Breast epithelium (tissue), 4 donors: ENCODE results near the gene CCIN. TPM values are rescaled to one million over a fixed set of nuclear protein-coding genes. Genes with fewer than 3 reads are reported as not detected.

ENCODE experiments used
- DNase-seq, 2 donors: peaks; one replicate each; pipeline ENCODE4 v3.0.0-alpha.2; 2019; ENCODE audit warnings: low spot score in 2 of 2
- H3K27ac ChIP-seq, 2 donors: fragments of 200-600 bp; sonication (generic) in 1 of 2; one replicate each; pipeline ENCODE4 v1.5.1; 2016 to 2019; ENCODE audit warnings: mild to moderate bottlenecking in 1 of 2
- H3K27me3 ChIP-seq, 2 donors: fragments of 200-600 bp; sonication (generic) in 1 of 2; one replicate each; pipeline versions ENCODE4 v1.5.1 to v1.6.0; 2017 to 2019; ENCODE audit warnings: control low read depth in 1 of 2, mild to moderate bottlenecking in 1 of 2
- H3K36me3 ChIP-seq: fragments of 200-600 bp; one replicate; pipeline ENCODE4 v1.5.1; 2019
- H3K4me1 ChIP-seq, 2 donors: fragments of 200-600 bp; sonication (generic); one replicate each; pipeline ENCODE4 v1.5.1; 2016 to 2019; ENCODE audit warnings: control low read depth in 1 of 2
- H3K4me3 ChIP-seq, 3 donors: fragments of 200-600 bp; sonication (generic); 1 replicate in 2 of 3; 2 replicates in 1 of 3; pipeline ENCODE4 v1.5.1; 2016 to 2019; ENCODE audit warnings: mild to moderate bottlenecking in 3 of 3, moderate library complexity in 2 of 3
- H3K9me3 ChIP-seq, 2 donors: fragments of 200-600 bp; sonication (generic) in 1 of 2; one replicate each; pipeline ENCODE4 v1.5.1; 2016 to 2019; ENCODE audit warnings: control low read depth in 1 of 2
- CTCF ChIP-seq, 3 donors: fragments of 450-650 bp; IDR thresholded peaks; one replicate each; pipeline ENCODE4 v1.5.1; 2016 to 2017; ENCODE audit warnings: antibody characterized with exemption in 3 of 3, mild to moderate bottlenecking in 3 of 3, moderate library complexity in 3 of 3
- POLR2A ChIP-seq: fragments of 450-650 bp; IDR thresholded peaks from one replicate; pipeline ENCODE4 v1.6.1; 2016; ENCODE audit warnings: antibody characterized with exemption, mild to moderate bottlenecking, moderate library complexity
- POLR2AphosphoS5 ChIP-seq, 3 donors: sonication (generic); formaldehyde crosslinking; IDR thresholded peaks; one replicate each; pipeline ENCODE4 v1.6.1; 2017; ENCODE audit warnings: antibody characterized with exemption in 3 of 3
- intact Hi-C: fragments of 100-400 bp; cut with DNase I; formaldehyde crosslinking; loops from one replicate; pipeline ENCODE4 v1.15.1; 2023; ENCODE audit warnings: low total_unique reads
- total RNA-seq, 3 donors: library from RNA; depleted of rRNA; stranded (reverse); fragments of >200 nt; gene quantifications; one replicate each; pipeline ENCODE4 v1.1.0, GENCODE V29; 2016

CCIN gene
- under 1 TPM in 1 of 3 donors, not detected in 2; 0.80 TPM for total RNA-seq

- intact Hi-C loops = loop anchor here (10.0 kb wide), 1 partner anchor 64 kb away; no protein-coding TSS in a partner anchor
- no peaks in the 10 kb centered on the region for H3K36me3 ChIP-seq
- no peaks in the 10 kb centered on the region for H3K27me3 ChIP-seq
- H3K9me3 ChIP-seq = no peaks in the 10 kb centered on the region
- no peak for DNase-seq
- no peak within 1 kb of the TSS for H3K27ac ChIP-seq
- no peaks in the 10 kb centered on the region for H3K4me1 ChIP-seq
- no peak within 1 kb of the TSS for H3K4me3 ChIP-seq
- TF ChIP-seq POLR2A (no peak), CTCF (IDR thresholded peaks at IDR 0.05) (no peak), POLR2AphosphoS5 (IDR thresholded peaks at IDR 0.05) (no peak)
Measured at GRCh38 chr9:36169166-36169565, at the start of gene CCIN. TSS of gene CCIN (plus strand) at chr9:36169388. CDS start at chr9:36169503, 115 bp downstream.

GRCh38 chr9:36119476-36119875 is 49.7 kb upstream of the CCIN start:
- intact Hi-C loops = no loop called here

GRCh38 chr9:36120705-36121104 is 48.5 kb upstream of the CCIN start:
- no peak for TF ChIP-seq POLR2A
- no peak for TF ChIP-seq POLR2AphosphoS5 (IDR thresholded peaks at IDR 0.05)
- TF ChIP-seq CTCF (IDR thresholded peaks at IDR 0.05) = no peak
- Histone ChIP-seq H3K4me1 (no peaks in the 10 kb centered on the region), H3K27me3 (no peaks in the 10 kb centered on the region), H3K4me3 (no peak overlapping the region), H3K27ac (no peak overlapping the region), H3K9me3 (no peaks in the 10 kb centered on the region), H3K36me3 (no peaks in the 10 kb centered on the region)
- DNase-seq = no peak
- intact Hi-C loops = no loop called here

More at GRCh38 chr9:36119476-36119875, 49.7 kb upstream of the CCIN start:
- no peak for TF ChIP-seq CTCF (IDR thresholded peaks at IDR 0.05)
- TF ChIP-seq POLR2AphosphoS5 (IDR thresholded peaks at IDR 0.05) = no peak
- TF ChIP-seq POLR2A = no peak
- Histone ChIP-seq H3K36me3 (no peaks in the 10 kb centered on the region), H3K9me3 (no peaks in the 10 kb centered on the region), H3K4me3 (no peak overlapping the region), H3K27ac (no peak overlapping the region), H3K4me1 (no peaks in the 10 kb centered on the region), H3K27me3 (no peaks in the 10 kb centered on the region)
- no peak for DNase-seq

- Histone ChIP-seq H3K4me3 (no peak overlapping the region), H3K36me3 (no peaks in the 10 kb centered on the region), H3K27ac (no peak overlapping the region), H3K4me1 (no peaks in the 10 kb centered on the region), H3K27me3 (no peaks in the 10 kb centered on the region), H3K9me3 (no peaks in the 10 kb centered on the region)
- no peak for DNase-seq
- intact Hi-C loops = no loop called here
- TF ChIP-seq CTCF (IDR thresholded peaks at IDR 0.05) (no peak), POLR2A (no peak), POLR2AphosphoS5 (IDR thresholded peaks at IDR 0.05) (no peak)
Measured at GRCh38 chr9:36121971-36122370, 47.2 kb upstream of the CCIN start.

- H3K4me3 ChIP-seq = no peak overlapping the region
- no peak overlapping the region for H3K27ac ChIP-seq
- no peak for DNase-seq
- TF ChIP-seq CTCF (IDR thresholded peaks at IDR 0.05) (no peak), POLR2AphosphoS5 (IDR thresholded peaks at IDR 0.05) (no peak), POLR2A (no peak)
- H3K36me3 ChIP-seq = no peaks in the 10 kb centered on the region
- no peaks in the 10 kb centered on the region for H3K9me3 ChIP-seq
- H3K4me1 ChIP-seq = no peaks in the 10 kb centered on the region
- intact Hi-C loops = no loop called here
- H3K27me3 ChIP-seq = no peaks in the 10 kb centered on the region
Measured at GRCh38 chr9:36123515-36123914, 45.7 kb upstream of the CCIN start.
